Measurements from ENCODE around the gene NCAPH2.

Gene NCAPH2

GRCh38 chr22:50502628-50503474 is 5.2 kb upstream of the NCAPH2 start:
- Histone ChIP-seq H3K36me3 (peaks cover 26% of the 10 kb centered on the region), H3K9me3 (no peaks in the 10 kb centered on the region), H3K4me3 (ENCODE audit: low read depth, low read length) (no peak overlapping the region), H3K27me3 (no peaks in the 10 kb centered on the region), H3K4me1 (no peaks in the 10 kb centered on the region)
- DNase-seq, result peak; percentile 50
- no peak for TF ChIP-seq CTCF (IDR thresholded peaks at IDR 0.05; ENCODE audit: low read depth, low read length)

- H3K9me3 ChIP-seq, result no peaks in the 10 kb centered on the region
These were observed 4.4 kb upstream of the NCAPH2 start for GRCh38 chr22:50503475-50504145.

GRCh38 chr22:50504369-50505211 is 3.4 kb upstream of the NCAPH2 start:
- Histone ChIP-seq H3K4me1 (no peaks in the 10 kb centered on the region), H3K27me3 (no peaks in the 10 kb centered on the region), H3K4me3 (ENCODE audit: low read depth, low read length) (no peak overlapping the region), H3K36me3 (peaks cover 26% of the 10 kb centered on the region), H3K9me3 (no peaks in the 10 kb centered on the region)
- no peak for TF ChIP-seq CTCF (IDR thresholded peaks at IDR 0.05; ENCODE audit: low read depth, low read length)
- DNase-seq, result no peak

More at GRCh38 chr22:50503475-50504145, 4.4 kb upstream of the NCAPH2 start:
- DNase-seq, result no peak
- no peaks in the 10 kb centered on the region for H3K27me3 ChIP-seq
- no peak for TF ChIP-seq CTCF (IDR thresholded peaks at IDR 0.05; ENCODE audit: low read depth, low read length)
- H3K4me1 ChIP-seq, result no peaks in the 10 kb centered on the region
- peaks cover 26% of the 10 kb centered on the region for H3K36me3 ChIP-seq
- H3K4me3 ChIP-seq (ENCODE audit: low read depth, low read length), result no peak overlapping the region

GRCh38 chr22:50505276-50505775 is 2.7 kb upstream of the NCAPH2 start:
- Histone ChIP-seq H3K36me3 (peaks cover 27% of the 10 kb centered on the region), H3K27me3 (no peaks in the 10 kb centered on the region), H3K9me3 (no peaks in the 10 kb centered on the region), H3K4me1 (no peaks in the 10 kb centered on the region), H3K4me3 (ENCODE audit: low read depth, low read length) (no peak overlapping the region)
- DNase-seq, result no peak
- TF ChIP-seq CTCF (IDR thresholded peaks at IDR 0.05; ENCODE audit: low read depth, low read length), result no peak

DNA sequence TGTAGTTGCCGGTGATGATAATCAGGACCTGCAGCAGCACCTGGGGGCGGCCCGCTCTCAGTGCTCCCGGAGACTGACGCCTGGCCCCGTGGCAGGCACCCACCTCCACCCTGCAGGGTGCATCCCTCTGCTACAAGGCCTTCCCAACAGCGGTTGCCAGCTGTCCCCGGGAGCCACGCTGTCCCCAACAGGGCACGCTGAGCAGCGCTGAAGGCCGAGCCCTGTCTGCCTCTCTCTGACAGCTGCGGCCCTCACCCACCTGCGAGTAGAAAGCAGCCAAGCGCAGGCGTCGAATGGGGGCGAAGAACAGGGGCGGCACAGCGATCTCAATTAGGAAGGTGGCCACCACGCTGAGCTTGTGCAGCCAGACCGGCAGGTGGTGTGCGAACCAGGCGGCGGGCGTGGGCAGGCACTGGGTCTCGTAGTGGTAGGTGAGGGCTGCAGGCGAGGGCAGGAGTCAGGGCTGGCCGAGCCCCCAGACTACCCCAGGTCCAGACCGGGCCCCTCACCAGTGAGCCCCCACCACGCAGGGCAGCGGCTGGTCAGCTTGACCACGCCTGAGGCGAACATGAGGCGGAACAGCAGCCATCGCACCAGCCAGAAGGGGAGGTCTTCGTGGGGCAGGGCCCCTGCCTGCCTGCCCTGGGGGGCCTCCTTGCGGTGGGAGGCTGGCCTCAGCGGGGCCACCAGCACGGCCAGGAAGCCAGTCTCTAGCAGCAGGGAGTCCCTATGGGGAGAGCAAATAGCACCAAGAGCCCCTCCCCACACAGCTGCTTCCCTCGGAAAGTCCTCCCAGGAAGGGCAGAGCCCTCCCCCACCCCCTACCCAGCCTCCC is 2.0 kb upstream of the NCAPH2 start:
- no peaks in the 10 kb centered on the region for H3K4me1 ChIP-seq
- H3K4me3 ChIP-seq (ENCODE audit: low read depth, low read length), result peak overlapping the region; percentile 73
- peaks cover 30% of the 10 kb centered on the region for H3K36me3 ChIP-seq

More for the DNA sequence above, 2.0 kb upstream of the NCAPH2 start:
- no peak for DNase-seq
- H3K9me3 ChIP-seq, result no peaks in the 10 kb centered on the region
- no peaks in the 10 kb centered on the region for H3K27me3 ChIP-seq
- TF ChIP-seq CTCF (IDR thresholded peaks at IDR 0.05; ENCODE audit: low read depth, low read length), result no peak

Data from BE2C (cell line).